ENCODE data around the gene FLT3. TPM values are rescaled to one million over a fixed set of nuclear protein-coding genes. Genes with fewer than 3 reads are reported as not detected.

Gene FLT3
- total and polyA plus RNA-seq, 9 of the 15 experiments (the other 6 are each of a cell fraction or from before 2014, with no cell fraction given): not detected

DNA sequence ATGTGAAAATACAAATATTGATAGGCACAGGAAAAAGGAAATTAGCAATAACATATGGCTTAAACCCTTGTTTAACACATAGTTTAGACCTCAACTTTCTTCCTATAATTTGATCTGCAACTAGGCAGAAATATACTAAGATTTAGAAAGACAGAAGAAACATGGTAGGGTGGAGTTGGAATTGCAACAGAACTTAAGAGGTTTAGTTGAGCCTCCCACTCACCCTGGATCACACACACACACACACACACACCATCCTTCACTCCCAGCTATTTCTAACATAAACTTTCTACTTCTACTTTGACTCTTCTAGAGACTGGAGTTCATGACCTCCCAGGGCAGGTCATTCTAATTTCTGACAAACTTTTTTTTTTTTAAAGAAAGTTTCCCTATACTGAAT lies 47.4 kb downstream of the FLT3 start (continued):
- TF ChIP-seq, protein P1, sequence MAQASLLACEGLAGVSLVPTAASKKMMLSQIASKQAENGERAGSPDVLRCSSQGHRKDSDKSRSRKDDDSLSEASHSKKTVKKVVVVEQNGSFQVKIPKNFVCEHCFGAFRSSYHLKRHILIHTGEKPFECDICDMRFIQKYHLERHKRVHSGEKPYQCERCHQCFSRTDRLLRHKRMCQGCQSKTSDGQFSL (CRISPR knock-in tag; IDR thresholded peaks at IDR 0.05): no peak
- TF ChIP-seq, protein P1 (tag; IDR thresholded peaks at IDR 0.05): no peak
- no peak for TF ChIP-seq PCBP1 (IDR thresholded peaks at IDR 0.05; ENCODE audit: low read depth, low read length, poor library complexity, severe bottlenecking)
- no peak for TF ChIP-seq ETS2 (tag; IDR thresholded peaks at IDR 0.05; ENCODE audit: borderline replicate concordance, poor library complexity, severe bottlenecking)
- no peak for TF ChIP-seq HNRNPL (IDR thresholded peaks at IDR 0.05; ENCODE audit: low read depth, low read length)
- TF ChIP-seq NR2F6 (CRISPR knock-in tag; IDR thresholded peaks at IDR 0.05): no peak
- no peak for TF ChIP-seq ZNF146 (CRISPR knock-in tag; IDR thresholded peaks at IDR 0.05; ENCODE audit: unreplicated experiment)
- no peak for TF ChIP-seq ZC3H11A (IDR thresholded peaks at IDR 0.05; ENCODE audit: low read depth, low read length)

DNA sequence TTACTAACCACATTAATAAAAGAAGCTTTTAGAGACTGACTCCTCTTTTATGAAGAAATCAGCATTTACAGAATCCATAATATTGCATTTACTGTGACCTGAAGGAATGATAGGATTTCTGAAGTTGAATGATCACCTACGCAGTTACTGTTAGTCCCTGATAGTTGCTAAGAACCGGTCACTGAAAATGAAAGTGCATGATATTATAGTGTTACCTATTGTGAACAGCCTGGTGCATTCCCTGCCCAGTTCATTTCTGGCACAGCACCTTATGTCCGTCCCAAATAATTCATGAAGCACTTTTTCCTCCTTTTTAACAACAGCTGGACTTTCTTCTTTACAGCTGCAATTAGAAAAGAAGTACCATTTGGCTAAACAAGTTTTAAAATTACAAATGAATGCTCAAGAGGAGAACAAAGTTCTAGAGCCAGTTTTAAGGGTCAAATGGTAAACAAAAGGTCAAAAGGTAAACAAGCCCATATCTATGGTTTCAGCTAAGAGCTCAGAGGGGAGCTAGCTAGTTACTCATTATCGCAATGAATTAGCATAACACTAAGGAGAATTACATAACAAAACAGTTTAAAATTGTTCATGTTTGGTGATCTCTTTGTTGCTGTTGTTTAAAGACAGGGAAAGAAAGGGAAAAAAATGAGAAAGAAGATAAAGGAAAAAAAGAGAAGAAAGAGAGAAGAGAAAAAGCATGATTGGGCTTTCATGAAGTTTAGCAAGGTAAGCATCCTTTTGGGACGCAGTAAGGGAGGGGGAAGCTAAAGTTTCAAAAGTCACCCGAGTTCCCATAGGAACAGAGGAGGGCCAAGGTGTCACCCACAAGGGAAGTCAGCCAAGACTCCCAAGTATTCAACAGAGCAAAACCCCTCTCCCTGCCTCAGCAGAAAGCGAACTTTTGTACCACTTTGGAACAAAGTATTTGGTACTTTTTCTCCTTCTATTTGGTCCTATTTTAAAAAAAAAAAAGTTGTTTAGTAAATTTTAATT lies 50.2 kb downstream of the FLT3 start:
- no peak overlapping the region for H3K27ac ChIP-seq (ENCODE audit: extremely low read depth, low read depth, low read length)
- no peak for ATAC-seq
- H3K36me3 ChIP-seq (ENCODE audit: control insufficient read depth, insufficient read depth, low read length): no peaks in the 10 kb centered on the region
- H3K9me3 ChIP-seq (replicated peaks; ENCODE audit: control insufficient read depth, insufficient read depth, low read depth, low read length): no peaks in the 10 kb centered on the region
- H3K4me1 ChIP-seq (replicated peaks in 1 of 2; ENCODE audit: control insufficient read depth in 2 of 2, insufficient read depth in 2 of 2, low read length in 2 of 2): no peaks in the 10 kb centered on the region
- peaks cover 0 to 8% of the 10 kb centered on the region in 2 experiments; a peak in 2 of 5 replicates for H3K27me3 ChIP-seq (ENCODE audit: control insufficient read depth in 2 of 2, insufficient read depth in 2 of 2, low read length in 2 of 2)
- H3K4me3 ChIP-seq: no peak overlapping the region
- no peak overlapping the region for H2AFZ ChIP-seq (ENCODE audit: low read depth, low read length)
- intact Hi-C loops (cut with micrococcal nuclease): loop anchor here (10.0 kb wide), 2 partner anchors 265 to 595 kb away; no protein-coding TSS in a partner anchor
- CTCF ChIA-PET (ENCODE audit: low intra/inter-chr PET ratio): no interaction called here
- WGBS (ENCODE audit: insufficient coverage, low coverage, missing lambda C conversion rate): 0% methylated on average over 7 of the region's 7 CpGs
- in situ Hi-C loops (cut with MboI): loop anchor here (25.0 kb wide), 1 partner anchor 737 kb away; no protein-coding TSS in a partner anchor
- H4K20me1 ChIP-seq (replicated peaks; ENCODE audit: control insufficient read depth, insufficient read depth, low read length): no peaks in the 10 kb centered on the region
- H3K79me2 ChIP-seq (ENCODE audit: control insufficient read depth, insufficient read depth, low read length): no peaks in the 10 kb centered on the region
- POLR2A ChIA-PET: no interaction called here
- no peaks in the 10 kb centered on the region for H3K9me1 ChIP-seq (ENCODE audit: control insufficient read depth, insufficient read depth, low read length)
- no TSS peak for BruUV-seq (replicated peaks)
- DNase-seq (ENCODE audit: extremely low read depth in 1 of 4, low spot score in 3 of 4): no peak
- no peak overlapping the region for H3K4me2 ChIP-seq (ENCODE audit: insufficient read depth, low read length)
- H3K9ac ChIP-seq (ENCODE audit: insufficient read depth in 1 of 2, low read depth in 2 of 2, low read length in 2 of 2): no peak overlapping the region
- FAIRE-seq: no peak
- TF ChIP-seq SLC30A9 (CRISPR knock-in tag; IDR thresholded peaks at IDR 0.05) (no peak), HNRNPLL (IDR thresholded peaks at IDR 0.05; ENCODE audit: low read depth, low read length, poor library complexity, severe bottlenecking) (no peak), SMARCC2 (IDR thresholded peaks at IDR 0.05; ENCODE audit: low read depth) (no peak), NRF1 (conservative IDR thresholded peaks at IDR 0.05 in 1 of 2, IDR thresholded peaks at IDR 0.05 in 1 of 2) (no peak), GATA2 (CRISPR knock-in tag; IDR thresholded peaks at IDR 0.05) (no peak)
- TF ChIP-seq, protein P2, sequence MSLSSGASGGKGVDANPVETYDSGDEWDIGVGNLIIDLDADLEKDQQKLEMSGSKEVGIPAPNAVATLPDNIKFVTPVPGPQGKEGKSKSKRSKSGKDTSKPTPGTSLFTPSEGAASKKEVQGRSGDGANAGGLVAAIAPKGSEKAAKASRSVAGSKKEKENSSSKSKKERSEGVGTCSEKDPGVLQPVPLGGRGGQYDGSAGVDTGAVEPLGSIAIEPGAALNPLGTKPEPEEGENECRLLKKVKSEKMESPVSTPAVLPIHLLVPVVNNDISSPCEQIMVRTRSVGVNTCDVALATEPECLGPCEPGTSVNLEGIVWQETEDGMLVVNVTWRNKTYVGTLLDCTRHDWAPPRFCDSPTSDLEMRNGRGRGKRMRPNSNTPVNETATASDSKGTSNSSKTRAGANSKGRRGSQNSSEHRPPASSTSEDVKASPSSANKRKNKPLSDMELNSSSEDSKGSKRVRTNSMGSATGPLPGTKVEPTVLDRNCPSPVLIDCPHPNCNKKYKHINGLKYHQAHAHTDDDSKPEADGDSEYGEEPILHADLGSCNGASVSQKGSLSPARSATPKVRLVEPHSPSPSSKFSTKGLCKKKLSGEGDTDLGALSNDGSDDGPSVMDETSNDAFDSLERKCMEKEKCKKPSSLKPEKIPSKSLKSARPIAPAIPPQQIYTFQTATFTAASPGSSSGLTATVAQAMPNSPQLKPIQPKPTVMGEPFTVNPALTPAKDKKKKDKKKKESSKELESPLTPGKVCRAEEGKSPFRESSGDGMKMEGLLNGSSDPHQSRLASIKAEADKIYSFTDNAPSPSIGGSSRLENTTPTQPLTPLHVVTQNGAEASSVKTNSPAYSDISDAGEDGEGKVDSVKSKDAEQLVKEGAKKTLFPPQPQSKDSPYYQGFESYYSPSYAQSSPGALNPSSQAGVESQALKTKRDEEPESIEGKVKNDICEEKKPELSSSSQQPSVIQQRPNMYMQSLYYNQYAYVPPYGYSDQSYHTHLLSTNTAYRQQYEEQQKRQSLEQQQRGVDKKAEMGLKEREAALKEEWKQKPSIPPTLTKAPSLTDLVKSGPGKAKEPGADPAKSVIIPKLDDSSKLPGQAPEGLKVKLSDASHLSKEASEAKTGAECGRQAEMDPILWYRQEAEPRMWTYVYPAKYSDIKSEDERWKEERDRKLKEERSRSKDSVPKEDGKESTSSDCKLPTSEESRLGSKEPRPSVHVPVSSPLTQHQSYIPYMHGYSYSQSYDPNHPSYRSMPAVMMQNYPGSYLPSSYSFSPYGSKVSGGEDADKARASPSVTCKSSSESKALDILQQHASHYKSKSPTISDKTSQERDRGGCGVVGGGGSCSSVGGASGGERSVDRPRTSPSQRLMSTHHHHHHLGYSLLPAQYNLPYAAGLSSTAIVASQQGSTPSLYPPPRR (CRISPR knock-in tag; IDR thresholded peaks at IDR 0.05; ENCODE audit: borderline replicate concordance): no peak

All from K562 (cell line).